ENCODE measurements around the gene SULT1A2.
"Not testable (repeated sequence)": the region's sequence is repeated elsewhere in the genome, so short reads cannot be mapped to it uniquely, and the experiment has no call there.

Gene SULT1A2

DNA sequence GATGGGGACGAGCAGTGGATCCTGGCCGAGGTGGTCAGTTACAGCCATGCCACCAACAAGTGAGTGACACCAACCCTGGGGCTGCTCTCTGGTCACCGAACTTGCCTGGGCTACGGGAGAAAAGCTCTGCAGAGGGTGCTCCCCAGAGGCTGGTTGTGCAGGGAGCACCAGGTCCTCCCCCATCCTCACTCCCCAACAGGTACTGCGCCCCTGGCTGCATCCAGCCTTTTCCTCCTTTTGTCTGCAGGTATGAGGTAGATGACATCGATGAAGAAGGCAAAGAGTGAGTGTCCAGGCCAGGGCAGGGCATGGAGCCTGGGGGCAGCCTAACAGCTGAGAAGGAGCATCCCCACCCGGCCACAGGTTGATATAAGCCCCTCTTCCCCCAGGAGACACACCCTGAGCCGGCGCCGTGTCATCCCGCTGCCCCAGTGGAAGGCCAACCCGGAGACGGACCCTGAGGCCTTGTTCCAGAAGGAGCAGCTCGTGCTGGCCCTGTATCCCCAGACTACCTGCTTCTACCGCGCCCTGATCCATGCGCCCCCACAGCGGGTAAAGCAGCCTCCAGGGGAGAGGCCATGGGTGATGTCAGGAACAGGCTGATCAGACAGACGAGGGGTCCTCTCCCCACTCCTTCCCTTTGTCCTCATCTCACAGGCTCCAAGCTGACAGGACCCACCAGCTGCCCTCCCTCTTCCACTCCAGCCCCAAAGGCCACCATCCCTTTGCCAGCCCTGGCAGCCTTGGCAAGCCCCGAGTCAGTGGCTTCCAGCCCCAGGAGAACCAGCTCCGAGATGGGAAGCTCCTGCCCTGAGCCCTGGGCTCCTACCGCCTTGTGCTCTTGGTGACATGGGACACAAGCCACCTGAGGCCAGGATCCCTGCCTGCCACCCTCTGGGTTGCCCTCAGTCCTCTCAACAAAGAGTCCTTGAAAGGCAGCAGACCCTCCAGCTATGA lies 6.2 kb downstream of the SULT1A2 start:
- no peak for DNase-seq

DNA sequence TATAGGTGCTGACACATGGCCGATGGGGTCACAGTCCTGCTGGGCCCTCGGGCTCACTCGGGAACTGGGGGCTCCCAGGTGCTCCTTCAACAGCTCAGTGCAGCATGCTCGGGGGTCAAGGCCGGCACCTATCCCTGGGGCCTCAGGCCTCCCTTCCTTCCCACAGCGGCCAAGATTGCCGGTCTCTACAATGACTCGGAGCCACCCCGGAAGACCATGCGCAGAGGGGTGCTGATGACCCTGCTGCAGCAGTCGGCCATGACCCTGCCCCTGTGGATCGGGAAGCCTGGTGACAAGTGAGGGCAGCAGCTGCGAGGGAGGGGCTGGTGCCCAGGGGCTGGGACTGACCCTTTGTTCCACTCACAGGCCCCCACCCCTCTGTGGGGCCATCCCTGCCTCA lies 6.9 kb downstream of the SULT1A2 start:
- DNase-seq: no peak

DNA sequence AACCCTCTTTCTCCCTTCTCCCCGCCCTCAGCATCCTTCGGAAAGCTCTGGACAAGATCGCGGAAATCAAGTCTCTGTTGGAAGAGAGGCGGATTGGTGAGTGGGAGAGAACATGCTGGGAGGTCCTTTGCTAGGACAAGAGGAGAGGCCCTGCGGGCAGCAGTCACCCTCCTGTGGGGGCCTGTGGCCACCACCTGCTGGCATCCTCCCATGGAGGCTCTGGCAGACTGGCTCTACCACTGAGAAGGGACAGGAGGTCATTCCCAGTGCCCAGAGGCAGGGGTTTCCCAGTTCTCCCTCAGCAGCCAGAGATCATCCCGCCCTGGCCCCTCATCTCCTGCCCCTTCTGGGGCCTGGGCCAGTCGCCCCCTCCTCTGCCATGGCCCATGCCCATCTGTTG lies 7.8 kb downstream of the SULT1A2 start:
- no peak for DNase-seq

DNA sequence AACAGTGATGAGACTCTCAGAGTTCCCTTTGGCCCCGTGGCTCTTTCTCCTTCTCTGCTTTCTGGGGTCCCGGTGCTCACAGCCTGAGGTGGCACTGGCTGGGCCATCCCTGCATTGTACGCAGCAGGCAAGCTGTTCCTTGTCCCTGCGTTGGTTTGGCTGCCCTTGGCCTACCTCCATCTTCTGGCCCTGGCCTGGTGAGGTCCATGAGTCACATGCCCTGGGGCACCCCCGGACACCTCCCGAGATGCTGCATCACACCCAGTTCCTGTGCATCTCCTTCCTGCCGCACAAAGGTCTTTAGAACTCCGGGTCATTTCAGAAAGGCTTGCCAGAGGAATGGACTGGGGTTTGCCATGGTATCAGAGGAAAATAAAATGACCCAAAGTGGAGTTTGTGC lies 9.5 kb downstream of the SULT1A2 start:
- no peak for DNase-seq

DNA sequence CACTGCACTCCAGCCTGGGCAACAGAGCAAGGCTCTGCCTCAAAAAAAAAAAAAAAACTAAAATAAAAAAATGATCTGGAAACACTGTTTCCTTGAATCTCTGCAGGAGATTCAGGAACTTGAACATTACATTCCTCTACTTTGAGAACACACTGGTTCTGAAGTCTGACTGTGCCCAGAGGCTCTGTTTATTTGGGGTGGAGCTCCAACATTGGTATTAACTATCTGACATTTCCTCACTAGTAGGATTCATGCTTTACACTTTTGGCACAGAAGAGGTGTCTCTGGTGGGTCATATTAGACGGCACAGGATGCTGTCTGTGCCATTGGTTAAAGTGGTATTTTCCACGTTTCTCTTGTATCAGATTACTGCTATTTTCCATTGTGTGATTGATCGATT lies 10.4 kb downstream of the SULT1A2 start:
- no peak for DNase-seq

DNA sequence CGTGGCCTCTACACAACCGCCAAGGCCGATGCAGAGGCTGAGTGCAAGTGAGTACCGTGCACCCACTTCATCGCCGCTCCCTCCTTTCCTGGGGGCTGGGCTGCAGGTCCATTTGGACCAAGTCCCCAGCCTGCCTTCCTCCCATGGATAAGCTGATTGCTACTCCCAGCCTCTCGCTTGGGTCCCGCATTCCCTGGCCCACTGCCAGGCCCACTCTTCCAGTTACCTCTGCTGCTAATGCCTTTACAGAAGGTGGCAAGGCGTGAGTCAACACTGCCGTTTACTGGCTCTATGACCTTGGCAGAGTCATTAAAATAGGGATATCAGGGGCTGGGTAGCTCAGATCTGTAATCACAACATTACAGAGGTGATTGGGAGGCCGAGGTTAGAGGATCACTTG lies 11.2 kb downstream of the SULT1A2 start:
- DNase-seq: no peak

DNA sequence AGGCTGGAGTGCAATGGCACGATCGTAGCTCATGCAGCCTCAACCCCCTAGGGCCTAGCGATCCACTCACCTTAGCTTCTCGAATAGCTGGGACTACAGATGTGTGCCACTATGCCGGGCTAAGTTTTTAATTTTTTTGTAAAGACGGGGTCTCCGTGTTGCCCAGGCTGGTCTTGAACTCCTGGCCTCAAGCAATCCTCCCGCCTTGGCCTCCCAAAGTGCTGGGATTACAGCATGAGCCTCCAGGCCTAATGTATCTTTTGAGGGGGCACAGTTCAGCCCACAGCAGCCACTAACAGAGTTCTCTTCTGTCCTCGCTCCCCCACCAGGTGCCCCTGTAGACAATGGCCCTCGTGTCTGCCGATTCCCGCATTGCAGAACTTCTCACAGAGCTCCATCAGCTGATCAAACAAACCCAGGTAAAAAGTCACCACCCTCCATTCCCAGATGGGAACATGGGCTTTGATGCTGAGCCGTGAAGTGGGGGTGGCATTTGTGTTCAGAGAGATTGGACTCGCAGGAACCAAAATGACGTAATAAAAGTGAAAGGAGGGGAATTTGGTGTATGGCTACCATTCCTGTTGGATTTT lies 16.0 kb downstream of the SULT1A2 start:
- DNase-seq: no peak

DNA sequence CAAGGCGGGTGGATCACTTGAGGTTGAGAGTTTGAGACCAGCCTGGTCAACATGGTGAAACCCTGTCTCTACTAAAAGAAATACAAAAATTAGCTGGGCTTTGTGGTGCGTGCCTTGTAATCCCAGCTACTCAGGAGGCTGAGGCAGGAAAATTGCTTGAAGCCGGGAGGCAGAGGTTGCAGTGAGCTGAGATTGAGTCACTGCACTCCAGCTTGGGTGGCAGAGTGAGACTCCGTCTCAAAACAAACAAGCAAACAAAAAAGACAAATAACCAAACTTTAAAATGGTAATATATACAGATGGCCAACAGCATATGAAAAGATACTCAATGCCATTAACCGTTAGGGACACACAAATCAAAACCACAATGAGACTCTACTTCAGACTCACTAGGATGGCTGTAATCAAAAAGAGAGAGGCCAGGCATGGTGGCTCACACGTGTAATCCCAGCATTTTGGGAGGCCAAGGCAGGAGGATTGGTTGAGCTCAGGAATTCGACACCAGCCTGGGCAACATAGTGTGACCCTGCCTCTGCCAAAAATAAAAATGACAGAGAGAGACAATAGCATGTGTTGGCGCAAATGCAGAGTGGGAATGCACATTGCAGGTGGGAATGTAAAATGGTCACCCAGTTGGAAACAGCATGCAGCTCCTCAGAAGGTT lies 21.3 kb downstream of the SULT1A2 start:
- no peak for DNase-seq

DNA sequence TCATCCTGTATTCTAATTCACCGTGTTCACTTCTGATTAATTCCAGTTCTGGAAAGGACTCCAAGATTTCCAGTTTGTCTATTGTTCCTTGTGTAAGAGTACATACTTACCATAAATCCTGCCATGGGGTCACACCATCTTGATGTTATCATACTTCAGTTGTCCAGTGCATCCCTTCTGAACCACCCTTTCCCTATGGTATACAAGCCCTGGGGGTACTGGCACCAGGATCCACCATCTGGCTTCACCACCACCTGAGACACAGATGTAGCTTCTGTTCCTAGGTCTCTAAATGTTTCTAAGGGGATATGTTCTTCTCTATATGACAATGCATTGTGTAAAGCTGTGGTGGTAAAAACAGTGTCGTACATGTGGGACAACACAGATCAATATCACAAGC lies 21.9 kb downstream of the SULT1A2 start:
- no peak for DNase-seq

DNA sequence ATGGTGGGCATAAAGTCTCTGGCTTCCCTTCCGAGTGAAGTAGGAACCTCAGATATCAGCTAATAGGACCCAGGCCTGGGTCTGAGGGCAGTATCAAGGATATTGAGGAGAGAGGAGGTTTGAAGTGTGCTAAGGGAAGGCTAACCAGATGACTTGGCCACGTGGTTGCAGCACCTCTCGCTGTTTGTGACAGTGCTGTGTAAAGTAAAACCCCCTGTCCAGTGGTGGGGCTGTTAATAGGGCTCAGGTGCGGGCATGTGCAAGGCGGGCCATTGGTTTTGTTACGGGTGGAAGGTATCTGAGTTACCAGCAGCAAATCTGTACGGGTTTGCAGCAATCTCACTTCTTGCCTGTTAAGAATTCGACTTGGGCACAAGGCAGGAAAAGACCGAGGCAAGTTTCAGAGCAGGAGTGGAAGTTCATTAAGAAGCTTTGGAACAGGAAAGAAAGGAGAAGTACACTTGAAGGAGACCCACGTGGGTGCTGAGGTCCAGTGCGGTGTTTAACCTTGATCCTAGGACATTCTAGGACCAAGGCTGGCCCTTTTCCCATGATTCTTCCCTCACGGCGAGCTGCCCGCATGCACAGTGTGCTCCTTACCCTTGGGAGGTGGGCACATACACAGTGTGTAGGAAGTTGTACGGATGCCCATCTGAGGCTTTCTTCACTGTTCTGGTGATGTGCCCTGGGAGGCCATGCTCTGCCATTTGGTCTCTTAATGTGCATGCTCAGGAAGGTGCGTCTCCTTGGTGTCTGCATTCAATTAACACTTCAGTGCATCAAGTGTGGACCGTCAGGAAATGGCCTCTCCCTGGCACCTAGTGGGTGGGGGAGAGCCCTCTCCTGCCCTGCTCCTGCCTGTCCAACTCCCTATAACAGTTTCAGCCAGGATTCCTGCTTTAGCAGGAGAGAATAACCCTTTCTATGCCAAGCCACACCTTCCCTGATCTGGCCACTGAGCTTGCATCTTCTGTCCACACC lies 22.8 kb downstream of the SULT1A2 start:
- no peak for DNase-seq

DNA sequence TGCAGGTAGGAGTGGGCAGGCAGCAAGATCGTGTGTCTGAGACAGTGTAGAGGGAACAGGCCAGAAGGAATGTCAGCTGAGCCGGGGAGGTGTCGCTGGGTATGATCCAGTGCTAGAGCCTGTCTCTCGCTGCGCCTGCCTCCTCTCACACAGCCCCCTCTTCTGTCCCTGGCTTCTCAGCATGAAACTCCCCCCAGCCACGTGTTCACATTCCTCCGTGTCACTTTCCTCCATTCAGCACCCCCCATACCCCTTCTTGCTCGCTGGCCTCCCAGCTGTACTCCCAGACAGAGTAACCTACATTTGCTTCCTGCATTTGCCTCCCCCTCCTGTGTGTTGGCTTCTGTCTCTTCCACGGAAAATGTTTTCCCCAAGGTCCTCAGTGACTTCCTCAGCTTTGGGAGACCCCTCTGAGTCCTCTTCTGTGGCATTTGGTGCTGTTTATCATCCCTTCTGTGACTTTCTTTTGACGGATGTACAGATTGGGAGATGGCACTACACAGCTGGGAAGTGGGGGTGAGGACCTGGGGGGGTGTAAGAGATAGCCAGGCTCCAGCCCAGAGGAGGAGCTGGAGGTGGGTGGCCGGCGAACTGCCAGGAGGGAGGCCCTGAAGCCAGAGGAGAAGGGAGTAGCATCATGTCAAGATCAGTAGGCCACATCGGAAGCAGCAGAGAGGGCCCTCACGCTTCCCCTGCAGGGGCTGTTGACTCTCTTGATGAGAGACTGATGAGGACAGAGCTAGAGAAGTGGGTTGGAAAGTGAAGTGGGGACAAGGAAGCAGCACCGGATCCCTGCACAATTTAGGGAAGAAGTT lies 23.9 kb downstream of the SULT1A2 start:
- DNase-seq: no peak

DNA sequence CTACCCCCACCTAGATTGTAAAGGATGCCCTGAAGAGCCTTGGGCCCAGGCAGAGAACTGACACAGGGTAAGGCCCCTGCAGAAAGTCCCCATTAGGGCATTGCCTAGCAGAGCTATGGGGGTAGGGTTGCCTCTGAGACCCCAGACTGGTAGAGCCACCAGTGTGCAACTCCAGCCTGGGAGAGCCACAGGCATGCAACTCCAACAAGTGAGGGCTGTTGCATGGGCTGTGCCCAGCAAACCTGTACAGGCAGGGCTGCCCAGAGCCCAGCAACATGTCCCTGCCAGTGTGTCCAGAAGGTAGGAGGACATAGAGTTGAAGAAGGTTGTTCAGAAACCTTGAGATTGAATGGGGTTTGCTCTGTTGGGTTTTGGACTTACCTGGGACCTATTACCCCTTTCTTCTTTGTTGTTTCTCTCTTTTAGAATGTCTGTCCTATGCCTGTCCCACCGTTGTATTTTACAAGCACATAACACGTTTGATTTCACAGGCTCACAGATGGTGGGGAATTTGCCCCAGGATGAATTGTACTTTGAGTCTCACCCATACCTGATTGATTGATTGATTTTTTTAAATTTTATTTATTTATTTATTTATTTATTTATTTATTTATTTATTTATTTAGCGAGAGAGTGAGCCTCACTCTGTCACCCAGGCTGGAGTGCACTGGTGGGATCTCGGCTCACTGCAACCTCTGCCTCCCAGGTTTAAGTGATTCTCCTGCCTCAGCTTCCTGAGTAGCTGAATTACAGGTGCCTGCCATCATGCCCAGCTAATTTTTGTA lies 26.7 kb downstream of the SULT1A2 start:
- no peak for DNase-seq

DNA sequence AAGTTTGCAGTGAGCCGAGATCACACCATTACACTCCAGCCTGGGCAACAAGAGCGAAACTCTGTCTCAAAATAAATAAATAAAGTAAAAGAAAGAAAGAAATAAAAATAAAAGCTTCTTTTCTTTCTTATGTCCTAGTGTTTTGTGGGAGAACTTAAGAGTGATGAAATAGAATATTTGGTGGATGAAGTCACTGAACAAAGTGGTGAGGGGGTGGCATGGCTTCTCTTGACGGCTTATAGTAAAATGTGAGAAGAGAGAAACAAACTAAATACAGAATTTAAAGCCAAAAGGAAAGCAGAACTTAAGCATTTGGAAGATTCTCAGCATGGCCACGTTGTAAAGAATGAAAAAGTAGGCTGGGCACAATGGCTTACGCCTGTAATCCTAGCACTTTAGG lies 27.8 kb downstream of the SULT1A2 start:
- no peak for DNase-seq

DNA sequence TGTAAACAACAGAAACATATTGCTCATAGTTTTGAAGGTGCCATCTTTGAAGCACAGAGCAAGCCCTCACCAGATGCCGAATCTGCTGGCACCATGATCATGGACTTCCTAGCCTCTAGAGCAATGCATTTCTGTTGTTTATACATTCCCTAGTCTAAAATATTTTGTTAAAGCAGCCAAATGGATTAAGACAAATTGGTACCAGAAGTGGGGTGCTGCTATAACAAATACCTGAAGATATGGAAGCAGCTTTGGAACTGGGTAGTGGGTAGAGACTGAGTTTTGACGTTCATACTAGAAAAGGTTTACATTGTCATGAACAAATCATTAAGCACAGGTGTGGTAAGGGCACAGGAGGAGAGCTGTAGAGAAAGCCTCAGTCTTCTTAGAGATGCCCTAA lies 29.6 kb downstream of the SULT1A2 start:
- no peak for DNase-seq

DNA sequence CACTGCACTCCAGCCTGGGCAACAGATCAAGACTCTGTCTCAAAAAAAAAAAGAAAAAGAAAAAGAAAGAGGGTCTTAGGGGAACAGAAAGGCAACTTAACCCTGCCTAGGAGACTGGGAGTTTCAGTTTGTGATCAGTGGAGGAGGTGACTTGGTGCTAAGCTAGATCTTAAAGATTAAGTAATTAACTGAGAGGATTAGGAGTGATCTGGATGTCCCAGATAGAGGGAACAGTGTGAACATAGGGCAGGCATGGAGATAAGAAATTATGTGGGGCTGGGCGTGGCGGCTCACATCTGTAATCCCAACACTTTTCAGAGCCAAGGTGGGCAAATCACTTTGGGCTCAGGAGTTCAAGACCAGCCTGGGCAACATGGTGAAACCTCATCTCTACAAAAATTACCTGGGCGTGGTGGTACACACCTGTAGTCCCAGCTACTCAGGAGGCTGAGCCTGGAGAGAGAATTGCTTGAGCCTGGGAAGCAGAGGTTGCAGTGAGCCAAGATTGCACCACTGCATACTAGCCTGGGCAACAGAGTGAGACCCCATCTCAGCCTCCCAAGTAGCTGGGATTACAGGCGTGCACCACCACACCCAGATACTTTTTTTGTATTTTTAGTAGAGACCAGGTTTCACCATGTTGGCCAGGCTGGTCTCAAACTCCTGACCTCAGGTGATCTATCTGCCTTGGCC lies 30.5 kb downstream of the SULT1A2 start:
- DNase-seq: not testable (repeated sequence)

DNA sequence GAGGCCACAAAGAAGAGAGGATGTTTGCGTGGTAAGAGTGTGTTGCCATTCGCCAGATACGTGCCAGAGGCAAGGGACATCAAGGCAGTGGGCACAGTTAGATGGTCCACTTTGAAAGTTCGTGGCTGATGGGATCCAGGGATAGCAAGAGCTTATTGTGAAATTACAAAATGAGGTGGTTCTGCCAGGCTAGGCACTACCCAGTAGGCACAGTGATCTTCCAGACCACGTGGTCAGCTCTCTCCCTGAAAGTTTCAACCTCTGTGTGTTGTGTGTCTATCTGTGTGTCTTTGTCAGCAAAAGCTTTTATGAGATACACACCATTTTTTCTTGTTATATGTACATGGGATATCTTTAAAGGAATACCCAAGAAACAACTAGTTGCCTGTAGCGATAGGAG lies 33.6 kb downstream of the SULT1A2 start:
- DNase-seq: no peak

DNA sequence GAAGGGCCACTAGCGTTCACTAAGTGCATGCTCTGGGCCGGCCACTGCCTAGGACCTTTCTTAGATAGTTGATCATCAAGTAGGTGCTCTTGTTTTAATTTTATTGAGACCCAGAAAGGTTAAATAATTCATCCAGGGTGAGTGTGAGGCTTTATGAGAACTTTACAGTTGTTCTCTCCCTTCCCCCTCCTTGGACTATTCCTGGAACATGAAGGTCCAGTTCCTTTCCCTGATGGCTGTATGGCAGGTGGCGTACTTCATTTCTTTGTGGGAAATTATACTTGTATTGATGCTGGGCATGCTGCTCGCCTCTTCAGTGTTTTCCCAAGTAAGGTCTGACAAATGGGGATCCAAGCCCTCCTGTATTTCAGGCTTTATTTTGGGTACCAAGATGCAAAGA lies 34.7 kb downstream of the SULT1A2 start:
- DNase-seq: no peak

DNA sequence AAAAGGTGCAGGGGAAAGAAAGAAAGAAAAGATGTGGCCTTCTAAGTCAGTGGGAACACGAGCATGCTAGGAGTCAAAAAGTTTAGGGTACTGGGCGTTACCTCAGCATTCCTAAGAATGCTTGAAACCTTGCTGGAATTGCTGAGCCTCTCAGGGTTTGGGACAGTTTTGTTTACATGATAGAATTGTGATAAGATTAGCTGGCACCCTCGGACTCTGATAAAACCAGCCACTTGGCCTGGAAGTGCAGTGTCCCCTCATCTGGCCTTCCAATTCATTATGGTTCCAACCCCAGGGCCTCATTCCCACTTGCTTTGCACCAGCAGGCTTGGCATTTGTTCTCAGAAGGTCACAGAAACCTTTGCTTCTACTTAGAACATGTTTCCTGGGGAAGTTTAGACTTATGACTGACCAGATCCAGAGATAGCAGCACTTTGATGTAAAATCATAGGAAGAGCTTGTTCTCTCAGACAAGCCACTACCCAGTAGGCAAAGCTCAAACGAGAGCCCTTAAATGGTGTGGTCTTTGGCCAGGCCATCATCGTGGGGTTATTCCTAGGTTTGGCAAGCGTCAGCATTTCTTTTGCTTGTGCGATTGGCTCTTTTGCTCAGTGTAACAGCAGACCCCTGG lies 35.2 kb downstream of the SULT1A2 start:
- no peak for DNase-seq

DNA sequence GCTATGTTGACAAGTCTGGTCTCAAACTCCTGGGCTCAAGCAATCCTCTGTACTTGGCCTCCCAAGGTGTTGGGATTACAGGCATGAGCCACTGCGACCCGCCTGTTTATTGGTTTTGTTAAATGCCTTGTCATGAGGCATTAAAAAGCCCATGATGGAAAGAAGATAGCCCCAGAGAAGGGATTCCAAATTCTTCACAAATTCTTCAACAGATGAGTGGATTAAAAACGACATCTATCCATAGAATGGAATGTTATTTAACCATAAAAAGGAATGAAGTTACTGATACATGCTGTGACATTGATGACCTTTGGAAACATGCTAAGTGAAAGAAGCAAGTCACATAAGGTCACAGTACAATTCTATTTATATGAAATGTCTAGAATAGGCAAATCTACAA lies 38.4 kb downstream of the SULT1A2 start:
- no peak for DNase-seq

DNA sequence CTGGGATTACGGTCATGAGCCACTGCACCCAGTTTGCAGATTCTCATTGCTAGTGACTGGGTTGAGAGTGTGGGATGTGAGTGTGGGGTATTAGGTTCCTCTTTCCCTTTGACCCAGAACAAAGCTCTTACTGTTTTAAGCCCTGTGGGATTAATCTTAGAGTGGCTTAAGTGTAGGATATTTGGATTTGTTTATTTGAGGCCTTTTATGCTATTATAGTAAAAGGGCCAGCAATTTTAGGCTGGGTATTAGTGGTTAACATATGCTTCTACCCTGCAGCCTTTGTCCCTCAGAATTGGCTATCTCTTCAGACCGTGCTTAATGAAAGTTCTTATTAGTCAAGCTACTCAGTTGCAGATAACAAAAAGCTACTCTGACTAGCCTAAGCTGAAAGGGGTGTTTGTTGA lies 39.9 kb downstream of the SULT1A2 start:
- no peak for DNase-seq
